ENCODE results near the gene STAB2. TPM values are rescaled to one million over a fixed set of nuclear protein-coding genes. Genes with fewer than 3 reads are reported as not detected.

STAB2 gene
- total RNA-seq, 1 donor from 2014 or later, result not detected

DNA sequence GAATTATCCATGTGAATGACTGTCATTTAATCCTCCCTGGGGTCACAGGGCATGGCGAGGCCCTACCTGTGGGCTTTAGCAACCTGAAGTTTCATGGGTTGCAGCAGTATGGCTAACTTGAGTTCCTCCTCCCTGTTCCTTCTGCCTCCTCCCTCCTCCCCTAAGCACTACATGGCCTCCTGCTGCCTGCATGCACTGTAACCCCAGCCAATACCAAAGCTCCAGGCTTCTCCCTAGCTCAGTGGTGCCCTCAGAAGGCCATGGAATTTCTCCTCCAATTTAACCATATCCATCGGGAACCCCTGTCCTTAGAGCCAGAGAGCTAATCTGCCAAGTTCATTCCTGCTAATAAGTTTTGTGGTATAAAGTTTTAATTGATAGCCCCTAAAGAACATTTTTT is 158.9 kb downstream of the STAB2 start:
- Histone ChIP-seq H3K4me1 (no peaks in the 10 kb centered on the region), H3K79me2 (ENCODE audit: low read depth) (no peaks in the 10 kb centered on the region), H3K27me3 (no peaks in the 10 kb centered on the region), H3K4me3 (no peak overlapping the region), H4K20me1 (ENCODE audit: low read depth) (no peaks in the 10 kb centered on the region), H3K27ac (no peak overlapping the region), H3K4me2 (no peak overlapping the region), H3K36me3 (no peaks in the 10 kb centered on the region), H3F3A (ENCODE audit: low read depth) (no peaks in the 10 kb centered on the region), H3K9me3 (ENCODE audit: low read depth) (no peaks in the 10 kb centered on the region), H2AFZ (replicated peaks) (no peak overlapping the region), H3K9ac (no peak overlapping the region)
- Mint-ChIP-seq H3K27me3 (ENCODE audit: insufficient read depth, low read depth) (peaks cover 2% of the 10 kb centered on the region), H3K4me3 (no peak overlapping the region), H3K9me3 (no peaks in the 10 kb centered on the region), H3K27ac (no peak overlapping the region), H3K36me3 (no peaks in the 10 kb centered on the region), H3K4me1 (no peaks in the 10 kb centered on the region)
- DNase-seq (ENCODE audit: low spot score), result peak; percentile 34
- TF ChIP-seq, protein P1, sequence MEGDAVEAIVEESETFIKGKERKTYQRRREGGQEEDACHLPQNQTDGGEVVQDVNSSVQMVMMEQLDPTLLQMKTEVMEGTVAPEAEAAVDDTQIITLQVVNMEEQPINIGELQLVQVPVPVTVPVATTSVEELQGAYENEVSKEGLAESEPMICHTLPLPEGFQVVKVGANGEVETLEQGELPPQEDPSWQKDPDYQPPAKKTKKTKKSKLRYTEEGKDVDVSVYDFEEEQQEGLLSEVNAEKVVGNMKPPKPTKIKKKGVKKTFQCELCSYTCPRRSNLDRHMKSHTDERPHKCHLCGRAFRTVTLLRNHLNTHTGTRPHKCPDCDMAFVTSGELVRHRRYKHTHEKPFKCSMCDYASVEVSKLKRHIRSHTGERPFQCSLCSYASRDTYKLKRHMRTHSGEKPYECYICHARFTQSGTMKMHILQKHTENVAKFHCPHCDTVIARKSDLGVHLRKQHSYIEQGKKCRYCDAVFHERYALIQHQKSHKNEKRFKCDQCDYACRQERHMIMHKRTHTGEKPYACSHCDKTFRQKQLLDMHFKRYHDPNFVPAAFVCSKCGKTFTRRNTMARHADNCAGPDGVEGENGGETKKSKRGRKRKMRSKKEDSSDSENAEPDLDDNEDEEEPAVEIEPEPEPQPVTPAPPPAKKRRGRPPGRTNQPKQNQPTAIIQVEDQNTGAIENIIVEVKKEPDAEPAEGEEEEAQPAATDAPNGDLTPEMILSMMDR (IDR thresholded peaks at IDR 0.05), result peak; percentile 14
- TF ChIP-seq EZH2 (IDR thresholded peaks at IDR 0.05), result no peak

DNA sequence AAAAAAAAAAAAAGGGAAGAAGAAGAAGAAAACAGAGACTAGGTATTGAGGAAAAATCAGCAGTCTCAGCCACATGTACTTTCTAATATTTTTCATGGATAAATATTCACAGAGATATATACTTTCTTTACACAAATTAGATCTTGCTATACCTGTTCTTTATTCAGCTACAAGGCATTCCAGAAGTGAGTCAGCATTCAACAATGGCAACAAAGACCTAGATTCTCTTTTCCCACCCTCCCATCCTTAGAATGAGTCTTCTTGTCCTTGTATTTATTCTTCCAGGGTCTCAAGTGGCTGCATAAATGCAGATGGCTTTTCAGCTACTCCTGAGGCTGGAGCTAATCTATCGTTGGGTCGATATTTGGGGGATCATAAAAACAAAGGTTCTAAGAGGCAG is 160.9 kb downstream of the STAB2 start:
- Histone ChIP-seq H3K27ac (no peak overlapping the region), H3K27me3 (no peaks in the 10 kb centered on the region), H3F3A (ENCODE audit: low read depth) (no peaks in the 10 kb centered on the region), H3K79me2 (ENCODE audit: low read depth) (no peaks in the 10 kb centered on the region), H2AFZ (replicated peaks) (no peak overlapping the region), H3K4me3 (no peak overlapping the region), H3K4me2 (no peak overlapping the region), H3K36me3 (no peaks in the 10 kb centered on the region), H3K9me3 (ENCODE audit: low read depth) (no peaks in the 10 kb centered on the region), H4K20me1 (ENCODE audit: low read depth) (no peaks in the 10 kb centered on the region), H3K4me1 (no peaks in the 10 kb centered on the region), H3K9ac (no peak overlapping the region)
- Mint-ChIP-seq H3K27ac (no peak overlapping the region), H3K4me3 (no peak overlapping the region), H3K4me1 (no peaks in the 10 kb centered on the region), H3K27me3 (ENCODE audit: insufficient read depth, low read depth) (peaks cover 2% of the 10 kb centered on the region), H3K9me3 (no peaks in the 10 kb centered on the region), H3K36me3 (no peaks in the 10 kb centered on the region)
- TF ChIP-seq EZH2 (IDR thresholded peaks at IDR 0.05) (no peak), EZH2phosphoT487 (IDR thresholded peaks at IDR 0.05) (no peak)
- TF ChIP-seq, protein P1 (IDR thresholded peaks at IDR 0.05), result no peak
- DNase-seq (ENCODE audit: low spot score), result no peak

DNA sequence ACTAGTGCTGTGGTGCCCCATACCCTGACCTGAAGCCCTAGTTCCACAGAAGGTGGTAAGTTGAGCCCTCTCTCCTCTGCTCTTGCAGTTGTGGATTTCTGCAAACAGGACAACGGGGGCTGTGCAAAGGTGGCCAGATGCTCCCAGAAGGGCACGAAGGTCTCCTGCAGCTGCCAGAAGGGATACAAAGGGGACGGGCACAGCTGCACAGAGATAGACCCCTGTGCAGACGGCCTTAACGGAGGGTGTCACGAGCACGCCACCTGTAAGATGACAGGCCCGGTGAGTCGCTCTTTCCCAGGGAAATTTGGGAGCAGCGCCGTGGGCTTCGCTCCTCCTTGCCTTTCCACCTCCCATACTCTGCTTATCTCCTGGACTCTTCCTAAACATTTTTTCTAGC is 161.8 kb downstream of the STAB2 start:
- no peak overlapping the region for H2AFZ ChIP-seq (replicated peaks)
- no peak overlapping the region for H3K27ac Mint-ChIP-seq
- H3K79me2 ChIP-seq (ENCODE audit: low read depth), result no peaks in the 10 kb centered on the region
- no peak overlapping the region for H3K9ac ChIP-seq
- no peaks in the 10 kb centered on the region for H3K27me3 ChIP-seq
- no peaks in the 10 kb centered on the region for H3K36me3 Mint-ChIP-seq
- H3K27me3 Mint-ChIP-seq (ENCODE audit: insufficient read depth, low read depth), result peaks cover 2% of the 10 kb centered on the region
- no peaks in the 10 kb centered on the region for H4K20me1 ChIP-seq (ENCODE audit: low read depth)
- H3K4me2 ChIP-seq, result no peak overlapping the region
- no peaks in the 10 kb centered on the region for H3K36me3 ChIP-seq
- H3K9me3 Mint-ChIP-seq, result no peaks in the 10 kb centered on the region
- no peak for DNase-seq (ENCODE audit: low spot score)
- H3K4me3 Mint-ChIP-seq, result no peak overlapping the region
- H3K9me3 ChIP-seq (ENCODE audit: low read depth), result no peaks in the 10 kb centered on the region
- no peaks in the 10 kb centered on the region for H3K4me1 ChIP-seq
- TF ChIP-seq, protein P1 (IDR thresholded peaks at IDR 0.05), result no peak
- TF ChIP-seq EZH2phosphoT487 (IDR thresholded peaks at IDR 0.05) (no peak), EZH2 (IDR thresholded peaks at IDR 0.05) (no peak)
- H3F3A ChIP-seq (ENCODE audit: low read depth), result no peaks in the 10 kb centered on the region
- H3K4me1 Mint-ChIP-seq, result no peaks in the 10 kb centered on the region
- H3K4me3 ChIP-seq, result no peak overlapping the region
- no peak overlapping the region for H3K27ac ChIP-seq

Measured in neural progenitor cell (in vitro differentiated cells).